CD4-positive, alpha-beta memory T cell (primary cell): ENCODE data around the gene EEPD1. TPM values are rescaled to one million over a fixed set of nuclear protein-coding genes. Genes with fewer than 3 reads are reported as not detected.

ENCODE experiments used
- CTCF ChIA-PET: fragments of 350-600 bp; sonication (Branson Sonifier 250); formaldehyde crosslinking; loops from one replicate; lab custom pipeline; 2021; ENCODE audit warnings: inconsistent platforms; ENCODE audit not compliant: partially characterized antibody; lab: Charles Lee
- POLR2A ChIA-PET: fragments of 350-600 bp; sonication (Branson Sonifier 250); formaldehyde crosslinking; loops from one replicate; lab custom pipeline; 2021; ENCODE audit not compliant: partially characterized antibody; lab: Charles Lee
- DNase-seq, 5 donors: peaks; one replicate each; pipeline versions ENCODE4 v3.0.0 to v3.0.0-alpha.2; 2020 to 2022; ENCODE audit warnings: mixed read lengths in 1 of 5
- H3K27ac ChIP-seq: one replicate; pipeline ENCODE4 v1.7.0; 2013; ENCODE audit warnings: low read depth, low read length
- H3K27me3 ChIP-seq: 2 replicates; pipeline ENCODE4 v1.7.0; 2013; ENCODE audit warnings: mild to moderate bottlenecking, low read length, moderate library complexity; ENCODE audit not compliant: insufficient read depth
- H3K36me3 ChIP-seq: 2 replicates; pipeline ENCODE4 v1.7.0; 2013; ENCODE audit warnings: mild to moderate bottlenecking, low read length, moderate library complexity; ENCODE audit not compliant: insufficient read depth
- H3K4me1 ChIP-seq: 2 replicates; pipeline ENCODE4 v1.7.0; 2013; ENCODE audit warnings: mild to moderate bottlenecking, low read length, moderate library complexity; ENCODE audit not compliant: insufficient read depth
- H3K4me3 ChIP-seq, 2 donors: one replicate each; pipeline ENCODE4 v1.7.0; 2013; ENCODE audit warnings: low read length in 2 of 2, mild to moderate bottlenecking in 1 of 2
- H3K9me3 ChIP-seq, 2 donors: one replicate each; pipeline ENCODE4 v1.7.0; 2013; ENCODE audit warnings: low read length in 2 of 2, control low read depth in 1 of 2; ENCODE audit not compliant: control insufficient read depth in 1 of 2
- H3K27ac Mint-ChIP-seq, 7 donors: one replicate each; pipeline ENCODE4 v1.8.0; 2020 to 2021; ENCODE audit warnings: mixed read lengths in 7 of 7, mild to moderate bottlenecking in 6 of 7, inconsistent platforms in 3 of 7, moderate library complexity in 3 of 7
- H3K27me3 Mint-ChIP-seq, 2 donors: one replicate each; pipeline ENCODE4 v1.8.0; 2020 to 2021; ENCODE audit warnings: mixed read lengths in 2 of 2
- H3K36me3 Mint-ChIP-seq, 2 donors: one replicate each; pipeline ENCODE4 v1.8.0; 2020 to 2021; ENCODE audit warnings: mixed read lengths in 2 of 2, inconsistent platforms in 1 of 2, mild to moderate bottlenecking in 1 of 2
- H3K4me1 Mint-ChIP-seq, 4 donors: one replicate each; pipeline ENCODE4 v1.8.0; 2020 to 2021; ENCODE audit warnings: mixed read lengths in 4 of 4, mild to moderate bottlenecking in 1 of 4
- H3K4me3 Mint-ChIP-seq, 8 donors: one replicate each; pipeline ENCODE4 v1.8.0; 2020 to 2021; ENCODE audit warnings: mixed read lengths in 8 of 8, mild to moderate bottlenecking in 7 of 8, moderate library complexity in 6 of 8, inconsistent platforms in 3 of 8
- H3K9me3 Mint-ChIP-seq, 8 donors: one replicate each; pipeline ENCODE4 v1.8.0; 2020 to 2021; ENCODE audit warnings: mixed read lengths in 8 of 8, mild to moderate bottlenecking in 5 of 8, inconsistent platforms in 3 of 8, moderate library complexity in 1 of 8
- intact Hi-C: fragments of 100-400 bp; cut with micrococcal nuclease; formaldehyde crosslinking; loops from one replicate; pipeline ENCODE4 v1.15.1; 2023
- polyA plus RNA-seq, 2 donors: library from polyadenylated mRNA; unstranded; fragments of 300-500 nt; fragmentation: Illumina TruSeq; gene quantifications; one replicate each; pipeline ENCODE4 v1.2.3, GENCODE V29; 2021
- total RNA-seq, 2 experiments: library from RNA; stranded (reverse); gene quantifications; one replicate each; pipeline ENCODE4 v1.2.3, GENCODE V29; 2021

The EEPD1 gene
- total and polyA plus RNA-seq, 4 experiments from 2014 or later: 6.3 to 63.0 (median 25.2) TPM

DNA sequence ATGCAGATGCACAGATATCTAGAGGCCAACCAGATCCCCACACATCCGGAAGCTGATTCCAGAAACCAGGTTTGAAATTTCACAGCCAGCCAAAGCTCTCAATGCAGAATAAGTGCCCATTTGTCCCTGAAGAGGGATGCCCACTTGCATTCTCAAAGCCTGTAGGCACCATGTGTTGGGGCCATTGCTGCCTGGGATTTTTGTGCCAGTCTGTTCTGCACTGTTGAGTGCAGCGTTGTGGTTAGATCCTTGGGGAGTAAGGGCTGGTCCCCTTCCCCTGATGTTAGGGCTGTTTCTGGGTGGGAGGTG, 62.4 kb downstream of the EEPD1 start:
- H3K9me3 Mint-ChIP-seq: peaks cover 0 to 2% (median 0%) of the 10 kb centered on the region in 8 donors
- intact Hi-C loops: no loop called here
- DNase-seq: no peak
- Histone ChIP-seq H3K27me3 (no peaks in the 10 kb centered on the region), H3K4me1 (peaks cover 1% of the 10 kb centered on the region), H3K9me3 (no peaks in the 10 kb centered on the region), H3K4me3 (no peak overlapping the region), H3K36me3 (no peaks in the 10 kb centered on the region), H3K27ac (no peak overlapping the region)
- no peak overlapping the region for H3K27ac Mint-ChIP-seq
- H3K36me3 Mint-ChIP-seq: no peaks in the 10 kb centered on the region
- ChIA-PET CTCF (no interaction called here), POLR2A (no interaction called here)
- H3K4me1 Mint-ChIP-seq: peaks cover 3 to 9% (median 7%) of the 10 kb centered on the region in 4 donors
- H3K27me3 Mint-ChIP-seq: no peaks in the 10 kb centered on the region
- no peak overlapping the region for H3K4me3 Mint-ChIP-seq

DNA sequence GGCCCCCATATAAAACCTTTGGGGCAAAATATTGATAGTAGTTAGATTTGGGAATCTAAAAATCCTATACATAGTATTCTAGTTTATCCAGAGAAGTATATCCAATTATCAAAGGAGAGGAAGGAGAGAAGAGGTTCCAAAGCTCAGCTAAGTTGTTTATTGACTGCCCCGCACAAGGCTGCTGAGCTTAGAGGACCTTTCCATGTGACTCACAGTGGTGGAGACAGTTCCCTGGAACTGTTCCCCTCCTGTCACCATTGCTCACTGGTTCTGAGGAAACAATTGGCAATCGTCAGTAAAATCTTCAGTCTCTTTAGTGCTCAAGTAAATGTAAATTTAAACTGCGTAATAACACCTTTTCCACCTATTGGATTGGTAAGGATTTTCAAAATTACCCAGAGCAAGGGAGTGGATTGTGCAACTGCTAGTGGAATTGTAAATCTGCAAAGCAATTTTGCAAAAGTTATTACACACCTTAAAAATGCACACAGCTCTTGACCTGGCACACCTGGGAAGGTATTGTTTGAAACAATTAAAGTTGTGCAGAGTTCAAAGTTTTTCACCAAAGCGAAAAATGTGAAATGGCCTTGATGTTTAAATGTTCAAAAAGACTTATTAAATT, 63.1 kb downstream of the EEPD1 start:
- intact Hi-C loops: no loop called here
- Mint-ChIP-seq H3K4me1 (peaks cover 0 to 3% (median 2%) of the 10 kb centered on the region in 4 donors), H3K27ac (no peak overlapping the region), H3K9me3 (peaks cover 0 to 2% (median 0%) of the 10 kb centered on the region in 8 donors), H3K4me3 (no peak overlapping the region), H3K27me3 (no peaks in the 10 kb centered on the region), H3K36me3 (no peaks in the 10 kb centered on the region)
- no peak for DNase-seq
- no peaks in the 10 kb centered on the region for H3K9me3 ChIP-seq
- no peaks in the 10 kb centered on the region for H3K27me3 ChIP-seq
- no peak overlapping the region for H3K27ac ChIP-seq
- H3K4me1 ChIP-seq: no peaks in the 10 kb centered on the region
- H3K4me3 ChIP-seq: no peak overlapping the region
- CTCF ChIA-PET: no interaction called here
- POLR2A ChIA-PET: no interaction called here
- H3K36me3 ChIP-seq: no peaks in the 10 kb centered on the region

DNA sequence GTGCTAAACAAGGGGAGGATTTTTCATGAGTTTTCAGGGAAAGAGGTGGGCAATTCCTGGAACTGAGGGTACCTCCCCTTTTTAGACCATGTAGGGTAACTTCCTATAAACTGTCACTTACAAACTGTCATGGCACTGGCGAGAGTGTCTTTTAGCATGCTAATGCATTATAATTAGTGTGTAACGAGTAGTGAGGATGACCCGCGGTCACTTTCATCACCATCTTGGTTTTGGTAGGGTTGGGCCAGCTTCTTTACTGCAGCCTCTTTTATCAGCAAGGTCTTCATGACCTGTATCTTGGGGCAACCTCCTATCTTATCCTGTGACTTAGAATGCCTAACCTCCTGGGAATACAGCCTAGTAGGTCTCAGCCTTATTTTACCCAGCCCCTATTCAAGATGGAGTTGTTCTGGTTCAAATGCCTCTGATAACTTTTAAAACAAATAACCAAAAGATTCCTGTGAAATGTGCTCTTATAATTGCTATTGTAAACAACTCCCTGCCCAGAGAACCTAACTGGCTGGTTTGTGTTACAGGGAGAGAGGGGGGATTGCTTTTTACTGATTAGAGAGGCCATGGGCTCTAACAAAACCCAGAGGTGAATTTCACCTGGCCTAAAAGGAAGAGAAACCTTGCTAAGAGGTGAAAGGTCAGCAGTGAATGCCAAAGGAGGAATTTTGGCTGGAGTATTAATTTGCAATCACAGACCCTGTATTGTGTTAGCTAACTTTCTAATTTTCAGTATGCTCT, 64.3 kb downstream of the EEPD1 start:
- ChIA-PET CTCF (no interaction called here), POLR2A (no interaction called here)
- no peak overlapping the region for H3K4me3 ChIP-seq
- no peaks in the 10 kb centered on the region for H3K9me3 ChIP-seq
- no peaks in the 10 kb centered on the region for H3K4me1 ChIP-seq
- H3K36me3 ChIP-seq: no peaks in the 10 kb centered on the region
- no peak for DNase-seq
- Mint-ChIP-seq H3K36me3 (no peaks in the 10 kb centered on the region), H3K27me3 (no peaks in the 10 kb centered on the region), H3K9me3 (peaks cover 0 to 2% (median 0%) of the 10 kb centered on the region in 8 donors), H3K4me1 (peaks cover 0 to 3% (median 1%) of the 10 kb centered on the region in 4 donors), H3K4me3 (no peak overlapping the region), H3K27ac (no peak overlapping the region)
- H3K27ac ChIP-seq: no peak overlapping the region
- no peaks in the 10 kb centered on the region for H3K27me3 ChIP-seq
- intact Hi-C loops: no loop called here

DNA sequence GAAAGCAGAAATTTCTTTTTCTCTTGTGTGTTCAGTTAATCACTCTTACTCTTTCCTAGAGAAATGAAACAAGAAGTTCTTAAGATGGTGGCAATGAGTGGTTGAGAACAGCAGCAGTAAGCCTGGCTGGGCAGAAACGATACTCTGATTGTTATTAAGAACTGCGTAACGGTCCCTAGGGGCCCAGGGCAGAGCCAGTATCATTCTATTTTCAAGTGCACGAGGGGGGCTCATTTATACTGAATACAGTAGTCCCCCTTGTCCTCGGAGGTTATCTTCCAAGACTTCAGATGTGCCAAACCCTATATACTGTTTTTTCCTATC, 64.9 kb downstream of the EEPD1 start:
- ChIA-PET POLR2A (no interaction called here), CTCF (no interaction called here)
- Histone ChIP-seq H3K27me3 (no peaks in the 10 kb centered on the region), H3K4me3 (no peak overlapping the region), H3K27ac (no peak overlapping the region), H3K4me1 (no peaks in the 10 kb centered on the region), H3K36me3 (no peaks in the 10 kb centered on the region), H3K9me3 (no peaks in the 10 kb centered on the region)
- intact Hi-C loops: no loop called here
- no peak overlapping the region for H3K4me3 Mint-ChIP-seq
- no peaks in the 10 kb centered on the region for H3K36me3 Mint-ChIP-seq
- peaks cover 0 to 2% (median 0%) of the 10 kb centered on the region in 8 donors for H3K9me3 Mint-ChIP-seq
- H3K4me1 Mint-ChIP-seq: peaks cover 0 to 3% (median 1%) of the 10 kb centered on the region in 4 donors
- DNase-seq: no peak
- H3K27ac Mint-ChIP-seq: no peak overlapping the region
- H3K27me3 Mint-ChIP-seq: no peaks in the 10 kb centered on the region

DNA sequence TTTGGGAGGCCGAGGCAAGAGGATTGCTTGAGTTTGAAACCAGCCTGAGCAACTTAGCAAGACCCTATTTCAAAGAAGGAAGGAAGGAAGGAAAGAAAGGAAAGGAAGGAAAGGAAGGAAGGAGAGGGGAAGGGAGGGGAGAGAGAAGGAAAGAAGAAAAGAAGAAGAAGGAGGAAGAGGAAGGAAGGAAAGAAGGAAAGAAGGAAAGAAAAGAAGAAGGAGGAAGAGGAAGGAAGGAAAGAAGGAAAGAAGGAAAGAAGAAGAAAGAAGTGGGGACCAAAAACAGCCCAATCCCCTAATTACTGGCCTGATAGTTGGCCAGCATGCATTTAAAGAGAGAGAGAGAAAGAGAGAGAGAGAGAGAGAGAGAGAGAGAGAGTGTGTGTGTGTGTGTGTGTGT, 66.4 kb downstream of the EEPD1 start:
- Histone ChIP-seq H3K9me3 (no peaks in the 10 kb centered on the region), H3K36me3 (no peaks in the 10 kb centered on the region), H3K4me3 (no peak overlapping the region), H3K4me1 (no peaks in the 10 kb centered on the region), H3K27me3 (no peaks in the 10 kb centered on the region), H3K27ac (no peak overlapping the region)
- no peak overlapping the region for H3K4me3 Mint-ChIP-seq
- no peak for DNase-seq
- no peaks in the 10 kb centered on the region for H3K36me3 Mint-ChIP-seq
- H3K27me3 Mint-ChIP-seq: no peaks in the 10 kb centered on the region
- ChIA-PET POLR2A (no interaction called here), CTCF (no interaction called here)
- H3K27ac Mint-ChIP-seq: peak overlapping the region in 1 of 7 donors; percentile 10
- H3K4me1 Mint-ChIP-seq: no peaks in the 10 kb centered on the region
- intact Hi-C loops: no loop called here
- H3K9me3 Mint-ChIP-seq: peaks cover 0 to 2% (median 0%) of the 10 kb centered on the region in 8 donors

DNA sequence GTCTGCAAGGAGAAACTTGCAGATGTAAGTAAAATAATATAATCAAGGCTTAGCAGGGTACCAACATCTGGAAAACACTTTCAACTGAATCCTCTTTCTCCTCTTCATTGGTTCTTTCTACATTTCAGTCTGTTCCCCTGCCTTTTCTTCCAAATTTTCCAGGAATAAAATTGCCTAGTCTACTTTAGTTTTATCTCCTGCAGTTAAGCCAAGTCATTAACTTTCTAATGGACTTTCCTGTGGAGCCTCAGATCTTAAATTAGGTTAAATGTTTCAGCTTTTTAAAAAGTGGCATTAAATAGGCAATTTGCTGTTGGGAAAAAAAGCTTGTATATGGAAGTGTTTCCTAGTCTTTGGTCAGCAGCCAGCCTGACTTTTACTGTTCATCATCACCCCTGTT, 70.8 kb downstream of the EEPD1 start:
- Mint-ChIP-seq H3K27me3 (no peaks in the 10 kb centered on the region), H3K4me3 (no peak overlapping the region)
- POLR2A ChIA-PET: no interaction called here

DNA sequence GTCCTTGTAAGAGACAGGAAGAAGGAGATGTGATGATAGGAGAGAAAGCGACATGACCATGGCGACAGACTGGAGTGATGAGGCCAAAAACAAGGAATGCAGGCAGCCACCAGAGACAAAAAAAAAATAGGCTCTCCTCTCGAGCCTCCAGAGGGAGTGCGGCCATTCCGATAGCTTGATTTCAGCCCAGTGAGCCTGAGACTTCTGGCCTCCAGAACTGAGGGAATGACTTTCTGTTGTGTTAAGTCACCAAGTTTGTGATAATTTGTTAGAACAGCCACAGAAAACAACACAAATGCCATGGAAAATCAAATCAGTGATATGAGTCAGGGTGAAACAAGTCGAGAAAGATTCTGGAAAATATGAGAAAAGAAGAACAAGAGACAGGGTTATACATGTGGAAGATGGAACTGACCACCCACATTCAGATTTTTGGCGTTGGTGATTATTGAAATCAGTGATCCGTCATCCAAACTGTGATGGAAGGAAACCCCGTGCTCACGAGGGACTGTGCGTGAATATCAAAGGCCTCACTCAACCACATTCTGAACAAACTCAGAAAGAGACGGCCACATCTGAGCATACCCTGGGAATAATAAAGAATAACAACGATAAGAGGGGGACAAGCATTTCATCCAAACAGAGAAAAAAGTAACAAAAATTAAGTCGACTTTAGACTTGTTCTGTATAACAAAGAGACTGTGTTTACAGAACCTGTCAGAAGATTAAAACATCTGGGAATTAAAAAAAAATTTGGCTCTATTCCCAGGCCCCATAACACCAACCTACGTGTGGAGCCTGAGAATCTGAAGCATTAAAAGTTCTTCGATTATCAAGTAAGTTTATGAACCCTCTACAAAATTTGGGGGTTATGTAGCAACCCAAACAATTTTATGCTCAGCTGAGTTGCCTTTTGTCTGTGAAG, 72.1 kb downstream of the EEPD1 start:
- Mint-ChIP-seq H3K4me1 (no peaks in the 10 kb centered on the region), H3K27ac (peak overlapping the region in 1 of 7 donors; percentile 19), H3K27me3 (no peaks in the 10 kb centered on the region), H3K9me3 (no peaks in the 10 kb centered on the region), H3K4me3 (no peak overlapping the region), H3K36me3 (no peaks in the 10 kb centered on the region)
- H3K4me3 ChIP-seq: no peak overlapping the region
- H3K4me1 ChIP-seq: no peaks in the 10 kb centered on the region
- intact Hi-C loops: no loop called here
- H3K9me3 ChIP-seq: no peaks in the 10 kb centered on the region
- H3K27me3 ChIP-seq: no peaks in the 10 kb centered on the region
- POLR2A ChIA-PET: no interaction called here
- H3K36me3 ChIP-seq: no peaks in the 10 kb centered on the region
- CTCF ChIA-PET: interaction anchor here (1.0 kb wide), 1 partner anchor 11 kb away, joined by 3 read pairs; no protein-coding TSS in a partner anchor
- H3K27ac ChIP-seq: no peak overlapping the region
- DNase-seq: no peak

More for the DNA sequence above, 70.8 kb downstream of the EEPD1 start:
- Histone ChIP-seq H3K36me3 (no peaks in the 10 kb centered on the region), H3K27me3 (no peaks in the 10 kb centered on the region), H3K27ac (no peak overlapping the region), H3K4me1 (no peaks in the 10 kb centered on the region), H3K4me3 (no peak overlapping the region), H3K9me3 (no peaks in the 10 kb centered on the region)
- H3K9me3 Mint-ChIP-seq: no peaks in the 10 kb centered on the region
- no peaks in the 10 kb centered on the region for H3K36me3 Mint-ChIP-seq
- intact Hi-C loops: no loop called here
- CTCF ChIA-PET: interaction anchor here (0.8 to 1.0 kb wide), 2 partner anchors 10 to 25 kb away, joined by 3 read pairs; no protein-coding TSS in a partner anchor
- no peak for DNase-seq
- no peak overlapping the region for H3K27ac Mint-ChIP-seq
- no peaks in the 10 kb centered on the region for H3K4me1 Mint-ChIP-seq
